ENCODE measurements around the gene PDE4B.
"Not testable (repeated sequence)": the region's sequence is repeated elsewhere in the genome, so short reads cannot be mapped to it uniquely, and the experiment has no call there.

The PDE4B gene

GRCh38 chr1:66294707-66295370 lies 502.1 kb downstream of the PDE4B start:
- no peak for DNase-seq

GRCh38 chr1:66295803-66296202 lies 503.1 kb downstream of the PDE4B start:
- no peak for DNase-seq

- no peak for DNase-seq
These were observed 503.7 kb downstream of the PDE4B start for GRCh38 chr1:66296370-66296769.

DNA sequence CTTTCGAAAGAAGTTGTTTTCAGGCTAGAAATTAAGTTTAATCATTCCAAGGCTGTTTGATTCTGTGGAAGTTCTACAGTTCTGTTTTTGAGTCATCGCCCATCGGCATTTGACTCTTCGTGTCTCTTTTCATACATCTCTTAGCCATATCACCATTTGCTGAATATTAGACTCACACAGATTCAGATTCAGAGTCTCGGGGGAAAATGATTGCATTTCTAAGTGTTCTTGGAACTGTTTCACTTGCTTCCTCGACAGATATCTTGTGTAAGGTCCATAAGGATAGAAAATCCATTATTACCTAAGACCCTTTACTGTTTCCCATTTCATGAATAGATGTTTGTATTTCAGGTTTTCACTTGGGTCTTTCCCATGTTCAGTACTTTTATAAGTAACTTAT lies 504.3 kb downstream of the PDE4B start:
- DNase-seq: no peak

GRCh38 chr1:66298464-66298863 lies 505.8 kb downstream of the PDE4B start:
- no peak for DNase-seq

- no peak for DNase-seq
These were observed 507.7 kb downstream of the PDE4B start for GRCh38 chr1:66300280-66300971.

GRCh38 chr1:66300972-66301451 lies 508.3 kb downstream of the PDE4B start:
- peak; percentile 49 for DNase-seq

DNA sequence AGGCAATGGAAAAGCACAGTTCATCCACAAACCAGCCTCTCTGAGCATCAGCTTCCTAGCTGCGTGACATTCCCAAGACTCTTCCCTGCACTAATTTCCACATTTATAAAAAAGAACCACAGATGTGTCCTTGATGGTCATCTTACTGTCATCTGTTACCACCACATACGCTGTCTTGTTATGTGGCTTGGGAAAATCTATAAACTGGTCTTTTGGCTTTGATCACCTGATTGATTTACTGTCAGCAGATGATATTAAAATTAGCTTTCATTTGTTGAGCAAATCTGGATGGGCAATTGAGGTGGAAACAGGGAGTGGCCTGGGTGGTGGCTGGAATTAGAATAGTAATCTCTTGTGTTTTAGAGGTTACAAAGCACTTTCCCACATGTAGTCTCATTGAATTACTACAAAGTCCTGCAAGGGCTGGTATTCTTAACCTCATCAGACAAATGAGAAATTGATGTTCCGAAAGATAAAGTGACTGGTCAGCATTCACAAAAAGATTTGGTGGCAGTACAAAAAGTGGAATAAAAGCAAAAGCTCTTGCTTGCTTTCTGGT lies 509.6 kb downstream of the PDE4B start:
- no peak for DNase-seq

DNA sequence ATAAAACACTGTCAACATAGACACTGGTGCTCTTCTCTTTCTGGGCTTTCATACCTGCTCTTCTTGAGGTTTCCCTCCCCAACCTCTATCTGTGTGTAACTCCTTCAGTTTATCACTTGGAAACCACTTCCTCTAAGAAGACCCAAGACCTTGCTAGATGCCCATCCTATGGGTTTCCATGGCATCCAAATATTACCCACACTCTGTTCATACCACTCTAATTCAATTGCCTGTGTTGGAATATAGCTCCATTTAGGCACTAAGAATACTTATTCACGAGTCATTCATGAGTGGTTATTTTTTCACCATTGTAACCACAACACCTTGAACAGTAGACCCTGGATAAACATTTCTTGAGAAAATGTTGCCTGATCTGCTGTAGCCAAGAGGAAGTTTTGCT lies 510.1 kb downstream of the PDE4B start:
- DNase-seq: no peak

GRCh38 chr1:66303646-66304045 lies 511.0 kb downstream of the PDE4B start:
- DNase-seq: no peak

DNA sequence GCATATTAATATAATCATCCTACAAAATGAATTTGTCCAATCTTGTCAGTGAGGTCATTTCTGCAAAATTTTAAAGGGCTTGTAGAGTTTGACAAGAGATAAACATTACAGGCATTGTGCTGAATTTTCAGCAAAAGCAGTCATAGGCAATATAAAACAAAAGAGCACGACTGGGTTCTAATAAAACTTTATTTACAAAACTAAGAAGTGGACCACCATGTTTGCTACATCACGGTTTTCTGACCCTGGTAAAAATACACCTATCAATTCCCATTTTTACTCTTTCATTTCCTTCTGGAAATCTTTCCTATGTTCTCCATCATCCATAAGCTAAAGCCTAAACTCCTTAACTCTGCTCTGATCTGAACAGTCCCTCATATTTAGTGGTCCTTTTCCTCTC lies 511.4 kb downstream of the PDE4B start:
- no peak for DNase-seq

DNA sequence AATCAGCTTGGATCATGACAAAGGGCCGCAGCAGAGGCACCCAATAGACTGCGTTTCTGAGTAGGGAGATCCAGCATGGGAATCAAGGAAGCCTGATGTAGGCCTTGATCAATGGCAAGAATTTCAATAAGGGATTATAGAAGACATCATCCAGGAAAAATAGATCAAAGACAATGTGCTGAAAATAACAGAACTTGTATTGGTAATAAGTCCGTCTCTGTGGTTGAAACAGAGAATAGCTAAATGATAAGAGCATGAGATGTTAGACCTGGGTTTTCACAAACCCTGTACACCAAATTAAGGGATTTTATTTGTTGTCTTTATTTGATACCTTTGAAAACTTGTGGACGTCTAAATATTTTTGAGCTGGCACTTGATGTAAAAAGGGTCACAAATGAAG lies 513.2 kb downstream of the PDE4B start:
- no peak for DNase-seq

GRCh38 chr1:66309006-66309741 lies 516.5 kb downstream of the PDE4B start:
- DNase-seq: no peak

- no peak for DNase-seq
These were observed 518.4 kb downstream of the PDE4B start for GRCh38 chr1:66311092-66311491.

DNA sequence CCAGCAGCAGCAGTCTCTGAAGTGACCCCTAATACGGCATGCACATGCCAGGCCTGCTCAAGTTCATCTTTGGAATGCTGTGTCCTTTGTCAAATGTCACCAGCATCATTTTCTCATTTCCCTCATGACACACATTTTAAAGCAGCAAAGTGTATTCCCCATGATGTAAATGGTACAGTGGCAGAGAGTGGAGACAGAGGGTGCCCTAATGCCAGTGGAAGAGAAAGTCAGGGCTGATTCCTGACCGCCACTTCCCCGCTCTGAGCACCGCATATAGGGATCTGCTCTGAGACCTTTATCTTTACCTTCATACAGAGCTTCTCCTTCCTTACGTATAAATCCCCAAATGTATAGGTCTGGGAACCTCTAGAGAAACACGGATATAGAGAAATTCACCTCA lies 518.9 kb downstream of the PDE4B start:
- DNase-seq: no peak

- no peak for DNase-seq
These were observed 519.7 kb downstream of the PDE4B start for GRCh38 chr1:66312271-66312990.

- DNase-seq: no peak
These were observed 520.7 kb downstream of the PDE4B start for GRCh38 chr1:66313429-66313828.

GRCh38 chr1:66315671-66316070 lies 523.0 kb downstream of the PDE4B start:
- no peak for DNase-seq

DNA sequence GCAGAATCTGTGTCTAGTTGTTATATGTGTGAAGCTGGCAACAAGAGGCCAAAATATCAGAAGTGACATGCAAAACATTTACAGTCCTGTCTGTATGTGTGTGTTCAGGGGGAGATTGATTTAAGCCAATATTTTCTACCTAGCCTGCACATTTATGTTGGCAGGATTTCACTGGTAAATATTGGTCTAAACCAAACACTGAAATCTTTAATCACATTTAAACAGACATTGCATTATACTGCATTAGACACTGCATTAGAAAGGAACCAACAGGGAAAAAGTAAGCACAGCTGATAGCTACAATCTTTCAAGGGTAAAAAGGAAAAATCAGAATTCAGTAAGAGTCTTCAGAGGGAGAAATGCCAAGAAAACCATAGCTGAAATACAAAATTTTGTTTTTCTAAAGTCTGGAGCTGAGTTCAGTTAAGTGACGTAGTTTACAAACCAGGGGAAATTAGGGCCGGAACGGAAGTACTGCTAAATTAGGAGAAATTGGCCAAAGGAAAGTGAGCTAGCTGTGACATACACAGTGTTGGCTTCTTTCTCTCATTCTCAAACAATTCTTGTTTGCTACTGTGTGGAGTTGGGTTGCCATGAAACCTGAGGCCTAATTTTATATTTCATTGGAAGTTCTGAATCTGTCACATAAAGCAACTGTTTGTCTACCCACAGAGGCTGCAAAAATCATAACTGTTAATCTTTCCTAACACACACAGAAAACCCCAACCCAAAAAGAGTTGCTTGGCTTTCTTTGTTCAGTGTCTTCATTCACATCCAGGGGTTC lies 524.0 kb downstream of the PDE4B start:
- no peak for DNase-seq

GRCh38 chr1:66317248-66317515 lies 524.5 kb downstream of the PDE4B start:
- DNase-seq: no peak

- DNase-seq: no peak
These were observed 527.5 kb downstream of the PDE4B start for GRCh38 chr1:66320231-66320630.

GRCh38 chr1:66322462-66322861 lies 529.8 kb downstream of the PDE4B start:
- not testable (repeated sequence) for DNase-seq
